ENCODE measurements around the gene MYMX.

Gene MYMX

GRCh38 chr6:44219815-44220784, 3.4 kb downstream of the MYMX start:
- TF ChIP-seq POLR2A (IDR thresholded peaks at IDR 0.05; ENCODE audit: low read depth, low read length) = no peak
- FAIRE-seq (no peak), DNase-seq (ENCODE audit: insufficient read length, low spot score) (no peak)

DNA sequence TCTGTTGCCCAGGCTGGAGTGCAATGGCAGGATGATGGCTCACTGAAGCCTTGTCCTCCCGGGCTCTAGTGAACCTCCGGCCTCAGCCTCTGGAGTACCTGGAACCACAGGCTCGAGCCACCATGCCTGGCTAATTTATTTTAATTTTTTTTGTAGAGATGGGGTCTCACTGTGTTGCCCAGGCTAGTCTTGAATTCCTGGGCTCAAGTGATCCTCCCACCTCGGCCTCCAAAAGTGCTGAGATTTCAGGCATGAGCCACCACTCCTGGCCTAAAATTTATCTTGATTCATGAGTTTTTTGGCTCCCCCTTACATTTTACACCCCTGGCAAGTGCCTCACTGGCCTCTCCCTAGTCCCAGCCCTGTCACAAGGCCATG, 4.2 kb downstream of the MYMX start:
- FAIRE-seq (no peak), DNase-seq (ENCODE audit: insufficient read length, low spot score) (no peak)
- TF ChIP-seq POLR2A (IDR thresholded peaks at IDR 0.05; ENCODE audit: low read depth, low read length) = no peak

DNA sequence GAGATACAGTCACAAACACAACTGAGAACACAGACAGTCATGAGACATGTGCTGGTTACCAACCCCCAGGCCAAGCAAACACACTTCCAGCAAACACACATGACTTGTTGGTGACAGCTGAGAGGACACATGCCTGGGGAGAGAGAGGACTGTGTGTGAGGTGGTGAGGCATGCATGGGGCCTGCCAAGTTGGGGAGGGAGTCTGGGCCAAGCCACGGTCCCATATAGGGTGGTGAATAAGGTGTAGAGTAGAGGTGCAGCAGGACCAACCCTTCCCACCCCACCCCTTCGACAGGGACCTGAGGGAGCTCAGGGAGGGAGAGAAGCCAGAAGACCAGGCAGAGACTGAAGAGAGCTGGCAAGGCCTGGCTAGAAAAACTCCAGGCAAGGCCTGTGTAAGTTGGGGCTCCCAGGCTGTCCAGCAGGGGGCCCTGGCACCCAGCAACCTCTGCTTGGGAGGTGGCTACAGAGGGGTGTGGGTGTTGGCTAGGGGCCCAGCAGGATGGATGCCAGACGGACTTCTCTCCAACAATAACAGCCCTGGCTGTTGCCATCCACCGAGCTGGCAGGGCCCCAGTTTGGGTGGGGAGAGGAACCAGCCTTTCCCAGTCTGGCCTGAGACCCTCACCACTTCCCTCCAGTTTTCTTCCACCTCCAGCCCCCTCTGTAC, 4.7 kb downstream of the MYMX start:
- FAIRE-seq (peak; percentile 20), DNase-seq (ENCODE audit: insufficient read length, low spot score) (peak; percentile 98)
- TF ChIP-seq POLR2A (IDR thresholded peaks at IDR 0.05; ENCODE audit: low read depth, low read length) = no peak

DNA sequence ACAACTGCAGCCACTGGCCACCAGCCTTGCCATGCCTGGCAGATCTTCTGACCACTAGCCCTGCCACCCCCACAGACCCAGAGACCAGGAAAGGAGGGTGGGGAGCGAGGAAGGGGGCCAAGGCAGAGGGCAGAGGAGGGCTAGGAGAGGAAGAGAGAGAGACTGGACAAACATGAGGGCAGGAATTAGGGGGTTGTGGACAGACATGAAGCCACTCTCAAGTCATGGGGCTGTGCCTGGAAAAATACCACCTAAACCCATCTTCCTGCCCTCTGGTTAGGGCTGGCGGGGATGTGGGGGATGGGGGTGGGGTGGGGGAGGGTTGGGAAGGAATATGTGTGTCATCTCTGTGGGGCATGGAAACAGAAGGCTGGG, 5.2 kb downstream of the MYMX start:
- no peak for DNase-seq (ENCODE audit: insufficient read length, low spot score)
- FAIRE-seq = no peak

GRCh38 chr6:44222486-44223318, 6.0 kb downstream of the MYMX start:
- FAIRE-seq = no peak
- DNase-seq (ENCODE audit: insufficient read length, low spot score) = peak; percentile 89
- TF ChIP-seq POLR2A (IDR thresholded peaks at IDR 0.05; ENCODE audit: low read depth, low read length) = no peak

More for the DNA sequence above, 5.2 kb downstream of the MYMX start:
- TF ChIP-seq POLR2A (IDR thresholded peaks at IDR 0.05; ENCODE audit: low read depth, low read length) = no peak

- DNase-seq (ENCODE audit: insufficient read length, low spot score) (peak; percentile 96), FAIRE-seq (no peak)
Measured at GRCh38 chr6:44223319-44224028, 6.7 kb downstream of the MYMX start, which contains the start of gene SLC29A1. Gene SLC29A1, plus strand, starts transcription at chr6:44223595. Its CDS starts 3,719 bp downstream, at chr6:44227314.

DNA sequence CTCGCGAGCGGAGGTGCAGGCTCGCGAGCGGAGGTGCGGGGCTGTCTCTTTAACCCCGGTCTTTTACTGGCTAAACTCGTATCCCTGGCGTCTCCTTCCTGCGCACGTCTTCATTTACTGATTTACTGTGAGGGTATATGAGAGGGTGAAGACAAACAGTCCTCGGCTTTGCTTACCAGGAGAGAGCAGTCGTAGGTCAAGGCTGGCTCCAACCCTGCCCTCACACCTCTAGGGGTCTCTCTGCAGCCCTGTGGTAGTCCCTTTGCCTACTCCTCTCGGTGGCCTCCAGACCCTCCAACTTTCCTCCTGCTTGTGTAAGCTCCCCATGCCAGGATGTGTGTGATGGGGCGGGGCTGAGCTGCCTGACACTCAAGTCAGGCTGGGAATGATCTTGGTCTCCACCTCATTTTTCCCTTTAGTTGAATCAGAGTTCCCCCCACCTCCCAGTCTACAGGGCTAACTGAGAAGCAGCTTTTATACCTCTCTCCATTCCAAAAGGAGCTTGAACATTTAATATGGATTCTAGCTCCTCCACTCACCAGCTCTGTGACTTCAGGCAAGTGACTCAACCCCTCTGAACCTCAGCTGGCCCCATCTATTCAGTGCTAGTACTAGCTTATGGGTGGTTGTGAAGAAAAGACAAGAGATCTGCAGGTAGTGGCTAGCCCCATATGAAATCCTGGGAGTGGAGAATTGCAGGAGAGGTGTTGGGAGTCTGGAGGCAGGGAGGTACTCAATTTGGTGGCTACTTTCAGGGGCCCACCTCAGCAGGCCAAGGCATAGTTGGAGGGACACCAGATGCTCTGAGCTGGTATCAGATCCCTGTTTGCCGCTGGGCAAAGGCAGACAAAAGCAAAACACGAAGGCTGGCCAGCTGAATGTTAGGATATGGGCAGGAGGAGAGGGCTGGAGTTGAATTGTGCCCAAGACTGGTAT, 7.6 kb downstream of the MYMX start:
- no peak for DNase-seq (ENCODE audit: insufficient read length, low spot score)
- no peak for TF ChIP-seq POLR2A (IDR thresholded peaks at IDR 0.05; ENCODE audit: low read depth, low read length)
- FAIRE-seq = no peak

More at GRCh38 chr6:44223319-44224028, 6.7 kb downstream of the MYMX start, which contains the start of gene SLC29A1:
- TF ChIP-seq POLR2A (IDR thresholded peaks at IDR 0.05; ENCODE audit: low read depth, low read length) = peak; percentile 82

GRCh38 chr6:44224965-44225305, 8.2 kb downstream of the MYMX start:
- DNase-seq (ENCODE audit: insufficient read length, low spot score) (no peak), FAIRE-seq (no peak)
- TF ChIP-seq POLR2A (IDR thresholded peaks at IDR 0.05; ENCODE audit: low read depth, low read length) = no peak

DNA sequence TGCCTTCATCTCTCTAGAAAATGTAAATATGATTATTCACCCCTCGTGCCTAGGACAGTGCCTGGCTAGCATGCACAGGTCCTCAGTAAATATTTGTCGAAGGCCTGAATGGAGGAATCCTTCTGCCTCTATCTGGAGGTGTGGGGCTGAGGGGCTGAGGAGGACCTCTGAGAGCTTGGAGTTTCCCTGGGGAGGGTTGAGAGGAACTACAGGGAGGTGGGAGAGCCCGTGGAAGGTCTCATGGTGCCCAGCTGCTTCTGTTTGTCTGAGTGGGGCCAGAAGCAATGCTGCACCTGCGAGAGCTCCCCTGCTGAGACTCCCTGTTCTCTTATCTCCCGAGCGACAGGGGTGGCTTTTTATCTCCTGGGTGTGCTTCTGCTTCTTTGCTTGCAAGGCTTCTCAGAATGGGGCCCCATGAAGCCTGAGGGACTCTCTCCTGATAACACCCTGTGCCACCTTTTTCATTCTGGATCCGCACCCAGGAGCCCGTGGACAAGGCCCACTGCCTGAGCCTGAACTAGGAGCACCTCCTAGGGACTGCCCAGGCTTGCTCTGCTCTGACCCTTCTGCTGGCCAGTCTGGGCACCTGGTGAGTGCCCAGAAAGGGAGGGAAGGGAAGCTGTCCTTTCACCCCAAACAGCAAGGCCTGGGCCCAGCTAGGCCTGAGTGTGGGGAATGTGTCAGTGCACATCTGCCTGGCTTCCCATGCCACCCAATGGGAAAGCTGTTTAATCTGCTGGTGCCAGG, 9.0 kb downstream of the MYMX start:
- DNase-seq (ENCODE audit: insufficient read length, low spot score) (no peak), FAIRE-seq (no peak)
- TF ChIP-seq POLR2A (IDR thresholded peaks at IDR 0.05; ENCODE audit: low read depth, low read length) = no peak

DNA sequence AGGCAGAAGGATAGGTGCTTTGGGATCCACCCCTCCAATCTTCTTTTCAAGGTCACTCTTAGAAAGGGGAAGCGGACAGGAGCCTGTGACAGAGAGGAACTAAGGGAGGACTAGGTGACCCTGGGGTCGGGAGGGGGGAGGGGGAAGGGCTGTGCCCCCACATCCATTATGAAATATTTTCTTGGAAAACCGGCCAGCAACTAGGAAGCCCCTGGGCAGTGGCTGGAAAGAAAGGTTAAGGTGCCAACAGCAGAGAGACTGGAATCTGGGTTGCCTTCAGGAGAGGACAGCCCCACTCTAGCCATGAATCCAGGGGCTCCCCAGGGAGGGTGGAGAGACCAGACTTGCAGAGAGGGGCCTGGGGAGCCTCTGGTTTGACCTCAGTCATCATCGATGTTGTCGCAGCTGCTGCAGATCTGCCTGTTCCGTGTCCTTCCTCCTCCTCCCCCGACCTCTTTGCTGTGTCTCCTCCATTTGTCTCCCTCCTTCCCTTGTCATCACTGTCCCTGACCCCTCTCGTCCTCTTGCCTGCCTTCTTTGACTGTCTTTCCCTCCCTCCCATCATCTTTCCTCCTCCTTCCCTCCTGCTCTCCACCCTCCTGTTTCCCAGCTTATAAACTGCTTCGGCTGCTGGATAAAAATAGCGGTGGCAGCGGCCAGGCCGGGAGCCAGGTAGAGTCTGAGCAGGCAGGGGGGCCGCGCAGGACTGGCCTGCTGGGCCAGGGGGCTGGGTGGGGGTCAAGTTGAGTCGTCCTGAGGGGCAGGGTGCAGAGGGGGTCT, 9.8 kb downstream of the MYMX start:
- DNase-seq (ENCODE audit: insufficient read length, low spot score) = no peak
- no peak for TF ChIP-seq POLR2A (IDR thresholded peaks at IDR 0.05; ENCODE audit: low read depth, low read length)
- no peak for FAIRE-seq

Data from H54 (cell line).